HepG2 (cell line): ENCODE results near the gene RNF5. TPM values are rescaled to one million over a fixed set of nuclear protein-coding genes. Genes with fewer than 3 reads are reported as not detected.

Experiments used
- ATAC-seq: fragments of 200-7000 bp; cut with Tn5 transposase; 3 replicates; pipeline ENCODE4 v1.9.1; 2020; ENCODE audit warnings: mild to moderate bottlenecking, moderate library complexity
- BruUV-seq: library from RNA; stranded (reverse); fragments of 400-500 nt; replicated peaks from 2 replicates; lab custom pipeline; 2021; lab: Mats Ljungman, UMichigan
- CTCF ChIA-PET: fragments of 300-600 bp; formaldehyde crosslinking; extraction: SDS; loops from one replicate; lab custom pipeline; 2021; ENCODE audit warnings: low total read pairs, inconsistent platforms, low intra/inter-chr PET ratio; lab: Yijun Ruan, JAX
- POLR2A ChIA-PET: fragments of 350-600 bp; sonication (Branson Sonifier 250); formaldehyde crosslinking; loops from one replicate; lab custom pipeline; 2020; ENCODE audit warnings: antibody characterized with exemption, inconsistent platforms; lab: Yijun Ruan, JAX
- DNase-seq: peaks from one replicate; pipeline ENCODE4 v3.0.0-alpha.2; 2015; ENCODE audit warnings: low spot score
- FAIRE-seq: peaks from 3 replicates; lab custom pipeline; 2011; peaks lifted over from hg19 to GRCh38; lab: Jason Lieb, UNC
- H2AFZ ChIP-seq: one replicate; pipeline ENCODE4 v1.6.1; 2011; ENCODE audit warnings: low read length, inconsistent platforms
- H3K27ac ChIP-seq: fragments of 300-600 bp; 3 replicates; pipeline ENCODE4 v1.8.0; 2011; ENCODE audit warnings: mixed run types, mild to moderate bottlenecking, mixed read lengths, low read length, inconsistent platforms; ENCODE audit not compliant: insufficient read depth; ENCODE audit errors: extremely low read length
- H3K27me3 ChIP-seq, 2 experiments: fragments of 200-600 bp in 1 of 2; 2 replicates in 1 of 2; 3 replicates in 1 of 2; pipeline versions ENCODE4 v1.6.0 to v1.8.0; 2011; ENCODE audit warnings: low read length in 2 of 2, mild to moderate bottlenecking in 2 of 2, moderate library complexity in 2 of 2, inconsistent platforms in 1 of 2; ENCODE audit not compliant: insufficient read depth in 2 of 2, control insufficient read depth in 1 of 2
- H3K36me3 ChIP-seq, 2 experiments: fragments of 200-600 bp in 1 of 2; replicated peaks in 1 of 2; 2 replicates in 1 of 2; 3 replicates in 1 of 2; pipeline versions ENCODE4 v1.5.1 to v1.8.0; 2011; ENCODE audit warnings: low read length in 2 of 2, inconsistent platforms in 1 of 2; ENCODE audit not compliant: insufficient read depth in 2 of 2, control insufficient read depth in 1 of 2
- H3K4me1 ChIP-seq: 2 replicates; pipeline ENCODE4 v1.5.1; 2012; ENCODE audit warnings: low read length, inconsistent platforms; ENCODE audit not compliant: insufficient read depth
- H3K4me2 ChIP-seq: 2 replicates; pipeline ENCODE4 v1.6.0; 2011; ENCODE audit warnings: low read depth, low read length, inconsistent platforms
- H3K4me3 ChIP-seq, 3 experiments: fragments of 200-600 bp in 1 of 3; sonication (generic), shearing (Covaris generic) in 1 of 3; replicated peaks in 1 of 3; 2 replicates each; pipeline ENCODE4 v1.5.1; 2011 to 2016; ENCODE audit warnings: low read length in 3 of 3, inconsistent platforms in 2 of 3, low read depth in 2 of 3, mild to moderate bottlenecking in 2 of 3, control low read depth in 1 of 3, mixed read lengths in 1 of 3; ENCODE audit not compliant: insufficient read depth in 1 of 3
- H3K79me2 ChIP-seq: one replicate; pipeline ENCODE4 v1.6.1; 2011; ENCODE audit warnings: low read length, inconsistent platforms; ENCODE audit not compliant: insufficient read depth
- H3K9ac ChIP-seq: 2 replicates; pipeline ENCODE4 v1.6.0; 2011; ENCODE audit warnings: mild to moderate bottlenecking, low read depth, low read length, inconsistent platforms; ENCODE audit not compliant: insufficient read depth
- H3K9me3 ChIP-seq: 2 replicates; pipeline ENCODE4 v1.5.1; 2012; ENCODE audit warnings: mild to moderate bottlenecking, low read length
- H4K20me1 ChIP-seq: 2 replicates; pipeline ENCODE4 v1.6.0; 2011; ENCODE audit warnings: inconsistent platforms, mild to moderate bottlenecking, low read length, moderate library complexity; ENCODE audit not compliant: insufficient read depth
- ELF3 ChIP-seq: IDR thresholded peaks from 2 replicates; pipeline ENCODE4 v1.6.1; 2016; ENCODE audit warnings: missing genetic modification reagents, missing compliant biosample characterization
- EZH2 ChIP-seq: conservative IDR thresholded peaks from 2 replicates; pipeline ENCODE4 v1.6.1; 2012; ENCODE audit warnings: mild to moderate bottlenecking, low read depth, low read length, moderate library complexity
- FOXK2 ChIP-seq: fragments of 450-650 bp; IDR thresholded peaks from 2 replicates; pipeline ENCODE4 v1.6.1; 2016
- HDAC1 ChIP-seq: sonication (generic); formaldehyde crosslinking; IDR thresholded peaks from 2 replicates; pipeline ENCODE4 v1.5.1; 2020; ENCODE audit warnings: mild to moderate bottlenecking, missing genetic modification reagents
- KLF16 ChIP-seq, 2 experiments: sonication (generic) in 1 of 2; formaldehyde crosslinking in 1 of 2; IDR thresholded peaks; 2 replicates each; pipeline versions ENCODE4 v1.6.1 to v1.8.0; 2016 to 2023; ENCODE audit warnings: missing genetic modification reagents in 2 of 2, missing compliant biosample characterization in 1 of 2
- POLR2G ChIP-seq: fragments of 200-400 bp; formaldehyde crosslinking; IDR thresholded peaks from 2 replicates; pipeline ENCODE4 v1.6.1; 2018; ENCODE audit warnings: mild to moderate bottlenecking, low read depth, low read length, moderate library complexity
- PPARG ChIP-seq: conservative IDR thresholded peaks from 2 replicates; pipeline ENCODE4 v1.6.1; 2016; ENCODE audit warnings: missing biosample characterization, missing genetic modification reagents
- RBM22 ChIP-seq: fragments of 200-400 bp; formaldehyde crosslinking; optimal IDR thresholded peaks from 2 replicates; pipeline ENCODE3; 2017; ENCODE audit warnings: mild to moderate bottlenecking, low read length, moderate library complexity
- SMYD3 ChIP-seq: sonication (generic); formaldehyde crosslinking; IDR thresholded peaks from 2 replicates; pipeline ENCODE4 v1.8.1; 2023; ENCODE audit warnings: mild to moderate bottlenecking, missing genetic modification reagents
- SRSF9 ChIP-seq: fragments of 200-400 bp; formaldehyde crosslinking; IDR thresholded peaks from 2 replicates; pipeline ENCODE4 v1.6.1; 2018; ENCODE audit warnings: borderline replicate concordance, mild to moderate bottlenecking, low read depth, low read length; ENCODE audit not compliant: insufficient read depth, poor library complexity, severe bottlenecking
- TCF12 ChIP-seq, 2 experiments: fragments of 450-650 bp in 1 of 2; sonication (generic) in 1 of 2; formaldehyde crosslinking in 1 of 2; IDR thresholded peaks; 2 replicates each; pipeline versions ENCODE4 v1.6.1 to v1.8.0; 2017 to 2022; ENCODE audit warnings: antibody characterized with exemption in 1 of 2, mild to moderate bottlenecking in 1 of 2, missing genetic modification reagents in 1 of 2, moderate library complexity in 1 of 2
- WIZ ChIP-seq: sonication (generic); formaldehyde crosslinking; IDR thresholded peaks from 2 replicates; pipeline ENCODE4 v1.5.1; 2020; ENCODE audit warnings: mild to moderate bottlenecking, missing genetic modification reagents
- ZNF160 ChIP-seq: sonication (generic); formaldehyde crosslinking; IDR thresholded peaks from 2 replicates; pipeline ENCODE4 v1.8.0; 2022; ENCODE audit warnings: mild to moderate bottlenecking, inconsistent platforms, missing genetic modification reagents
- ZNF674 ChIP-seq: sonication (generic); formaldehyde crosslinking; IDR thresholded peaks from 2 replicates; pipeline ENCODE4 v1.5.0; 2020; ENCODE audit warnings: low read depth, mild to moderate bottlenecking, missing genetic modification reagents
- ZNF777 ChIP-seq: sonication (generic); formaldehyde crosslinking; IDR thresholded peaks from 2 replicates; pipeline ENCODE4 v1.4.0; 2020; ENCODE audit warnings: missing genetic modification reagents
- WGBS: methylation state at CpG from one replicate; pipeline ENCODE4 v1.1.6; 2017; ENCODE audit warnings: low lambda C conversion rate; 5-methylcytosine and 5-hydroxymethylcytosine counted together
- in situ Hi-C: cut with HindIII; loops from 2 replicates; pipeline ENCODE4 v1.10.0; 2017; ENCODE audit warnings: low pct_unique_long_range_greater_than_20kb; ENCODE audit not compliant: extremely low pct_ligation_motif_present
- intact Hi-C: fragments of 100-400 bp; cut with micrococcal nuclease; formaldehyde crosslinking; loops from one replicate; pipeline ENCODE4 v1.10.0; 2022; ENCODE audit not compliant: unreplicated experiment
- polyA plus RNA-seq, 8 experiments: library from polyadenylated mRNA; depleted of rRNA in 3 of 8; stranded (reverse) in 7 of 8; unstranded in 1 of 8; fragments of >200 nt; fragmentation: Illumina TruSeq in 4 of 8; extraction: Trizol in 4 of 8; gene quantifications; 2 replicates each; pipeline versions ENCODE4 v1.2.1 to v1.2.3, GENCODE V29; 2011 to 2016; ENCODE audit warnings: low read depth in 4 of 8, missing spikeins in 1 of 8, mixed read lengths in 1 of 8; ENCODE audit not compliant: insufficient read depth in 1 of 8
- total RNA-seq, 5 experiments: library from RNA; depleted of rRNA; stranded (reverse); fragments of >200 nt; fragmentation: Illumina TruSeq; extraction: Trizol; gene quantifications; 2 replicates each; pipeline ENCODE4 v1.2.3, GENCODE V29; 2016; ENCODE audit warnings: low read depth in 1 of 5
- TF ChIP-seq, protein P1 (sequence below): sonication (generic); formaldehyde crosslinking; IDR thresholded peaks from 2 replicates; pipeline ENCODE4 v1.5.1; 2020; ENCODE audit warnings: mild to moderate bottlenecking, moderate library complexity, missing genetic modification reagents
- TF ChIP-seq, protein P2 (sequence below): sonication (generic); formaldehyde crosslinking; IDR thresholded peaks from 2 replicates; pipeline ENCODE4 v1.4.0; 2020; ENCODE audit warnings: mild to moderate bottlenecking, missing genetic modification reagents

RNF5 gene
- total and polyA plus RNA-seq, 2 of the 13 experiments (the other 11 are each of a cell fraction or from before 2014, with no cell fraction given): 98.0 to 131 TPM

DNA sequence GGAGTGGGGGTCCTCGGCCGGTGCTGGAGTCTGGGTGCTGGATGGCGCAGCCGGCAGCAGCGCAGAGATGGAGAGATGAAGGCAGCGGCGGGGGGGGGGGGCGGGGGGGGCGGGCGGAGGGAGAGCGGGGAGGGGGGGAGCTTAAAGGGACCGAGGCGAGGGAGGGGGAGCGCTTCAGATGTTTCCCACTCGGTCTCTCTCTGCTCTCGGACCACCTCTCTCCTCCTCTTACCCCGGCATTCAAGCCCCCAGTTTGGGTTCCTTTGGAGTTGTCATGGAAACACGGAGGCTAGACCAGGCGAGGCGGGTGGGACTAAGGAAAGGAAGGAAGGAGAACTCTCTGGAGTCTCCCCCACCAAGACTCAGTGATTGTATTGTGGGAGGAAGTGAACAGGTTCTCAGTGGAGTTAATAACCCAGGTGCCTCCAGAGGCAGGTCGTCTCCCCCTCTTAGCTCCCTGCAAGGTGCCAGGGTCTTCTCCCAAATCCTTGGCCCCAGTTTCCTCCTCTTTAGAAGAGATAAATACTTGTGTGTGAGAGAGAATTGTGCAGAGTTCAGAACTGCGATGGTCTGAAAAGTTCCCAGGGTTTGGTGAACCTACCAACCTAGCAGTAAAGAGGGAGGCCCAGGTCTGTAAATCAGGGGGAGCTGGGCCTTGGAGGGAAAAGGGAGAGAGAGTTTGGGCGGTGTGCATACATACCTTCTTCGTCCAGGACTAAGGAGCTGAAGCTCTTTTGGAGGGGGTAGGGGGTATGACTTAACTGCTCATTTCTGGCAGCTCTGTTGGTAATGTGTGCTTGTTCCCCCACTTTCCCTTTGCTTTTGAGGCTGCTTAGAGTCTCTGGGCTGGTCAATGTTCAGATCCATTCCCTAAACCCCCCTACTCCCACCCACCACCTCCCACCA, 26.1 kb upstream of the RNF5 start, which contains the start of gene PRRT1 (continued):
- TF ChIP-seq HDAC1: 0 out of 2 replicates have a peak, but pooled peaks have one; percentile 22
- TF ChIP-seq FOXK2: no peak
- TF ChIP-seq ELF3 (CRISPR knock-in tag): no peak
- TF ChIP-seq EZH2: no peak

DNA sequence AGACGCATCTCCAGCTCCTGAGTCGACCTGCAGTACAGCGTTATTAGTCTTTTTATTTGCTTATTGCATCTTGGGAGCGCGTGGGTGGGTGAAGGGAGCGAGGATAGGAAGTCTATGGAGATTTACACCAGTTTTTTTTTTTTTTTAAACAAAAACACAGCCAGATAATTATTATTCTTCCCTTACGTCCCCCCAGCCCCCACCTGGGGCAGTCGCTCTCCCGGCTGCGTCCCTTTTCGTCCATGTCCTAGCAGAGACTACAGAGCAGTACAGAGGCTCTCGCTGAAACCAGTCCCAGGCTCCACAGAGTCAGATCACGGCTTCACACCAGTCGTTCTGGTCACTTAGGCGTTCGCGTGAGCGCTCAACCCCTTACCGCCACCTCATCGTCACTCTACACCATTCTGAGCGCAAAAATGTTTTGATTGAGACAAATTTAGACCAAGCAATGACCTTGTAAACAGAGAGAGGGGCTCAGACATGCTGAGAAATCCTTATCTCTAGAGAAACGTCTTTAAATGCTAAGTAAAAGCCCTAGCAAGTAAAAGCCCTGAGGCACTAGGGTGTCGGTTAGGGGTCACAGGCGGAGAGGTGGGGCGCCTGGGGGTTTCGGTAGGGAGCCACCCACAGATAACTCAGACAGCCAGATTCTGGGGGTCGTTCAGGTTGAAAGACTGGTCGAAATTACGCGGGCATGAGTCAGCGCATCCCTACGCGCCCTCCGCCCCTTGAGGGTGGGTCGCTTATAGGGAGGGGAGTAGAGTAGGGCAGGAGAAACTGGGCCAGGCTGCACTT, 25.2 kb upstream of the RNF5 start:
- no peak for FAIRE-seq
- DNase-seq: peak; percentile 48
- Histone ChIP-seq H3K9ac (peak overlapping the region; percentile 91), H3K27ac (peak overlapping the region; percentile 88), H4K20me1 (no peaks in the 10 kb centered on the region), H3K4me3 (peak overlapping the region; percentile 78 to 91 (median 88)), H3K9me3 (no peaks in the 10 kb centered on the region), H3K4me2 (peak overlapping the region; percentile 94), H2AFZ (peak overlapping the region; percentile 8), H3K36me3 (peaks cover 13 to 24% of the 10 kb centered on the region in 2 experiments), H3K79me2 (peaks cover 17% of the 10 kb centered on the region), H3K4me1 (peaks cover 28% of the 10 kb centered on the region), H3K27me3 (no peaks in the 10 kb centered on the region; a peak in 1 of 5 replicates)
- 36% methylated on average over 35 of the region's 35 CpGs for WGBS
- in situ Hi-C loops (loop anchor here (5.0 kb wide), 1 partner anchor 36 kb away; no protein-coding TSS in a partner anchor), intact Hi-C loops (no loop called here)
- ChIA-PET CTCF (interaction anchor here (1.5 to 4.3 kb wide), 3 partner anchors 34 to 65 kb away, joined by 4 to 97 read pairs (median 5); no protein-coding TSS in a partner anchor), POLR2A (interaction anchor here (0.5 to 2.6 kb wide), 9 partner anchors 10 to 43 kb away, joined by 3 to 35 read pairs (median 3); partner anchors contain the start of genes AGPAT1, ATF6B and FKBPL)
- no TSS peak for BruUV-seq
- ATAC-seq: peak; percentile 53
- TF ChIP-seq RBM22 (no peak), ZNF160 (CRISPR knock-in tag) (0 out of 2 replicates have a peak, but pooled peaks have one; percentile 2), WIZ (CRISPR knock-in tag) (0 out of 2 replicates have a peak, but pooled peaks have one; percentile 2), POLR2G (no peak), ZNF674 (no peak), ZNF777 (CRISPR knock-in tag) (no peak), SRSF9 (no peak), SMYD3 (CRISPR knock-in tag) (no peak), PPARG (CRISPR knock-in tag) (no peak), KLF16 (CRISPR knock-in tag; IDR thresholded peaks at IDR 0.05) (peak in 1 of 2 experiments; percentile 5; a peak in 1 of 4 replicates), TCF12 (IDR thresholded peaks at IDR 0.05) (no peak), TCF12 (CRISPR knock-in tag; IDR thresholded peaks at IDR 0.05) (no peak)
- TF ChIP-seq, protein P1, sequence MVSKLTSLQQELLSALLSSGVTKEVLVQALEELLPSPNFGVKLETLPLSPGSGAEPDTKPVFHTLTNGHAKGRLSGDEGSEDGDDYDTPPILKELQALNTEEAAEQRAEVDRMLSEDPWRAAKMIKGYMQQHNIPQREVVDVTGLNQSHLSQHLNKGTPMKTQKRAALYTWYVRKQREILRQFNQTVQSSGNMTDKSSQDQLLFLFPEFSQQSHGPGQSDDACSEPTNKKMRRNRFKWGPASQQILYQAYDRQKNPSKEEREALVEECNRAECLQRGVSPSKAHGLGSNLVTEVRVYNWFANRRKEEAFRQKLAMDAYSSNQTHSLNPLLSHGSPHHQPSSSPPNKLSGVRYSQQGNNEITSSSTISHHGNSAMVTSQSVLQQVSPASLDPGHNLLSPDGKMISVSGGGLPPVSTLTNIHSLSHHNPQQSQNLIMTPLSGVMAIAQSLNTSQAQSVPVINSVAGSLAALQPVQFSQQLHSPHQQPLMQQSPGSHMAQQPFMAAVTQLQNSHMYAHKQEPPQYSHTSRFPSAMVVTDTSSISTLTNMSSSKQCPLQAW (CRISPR knock-in tag): peak; percentile 33
- TF ChIP-seq, protein P2, sequence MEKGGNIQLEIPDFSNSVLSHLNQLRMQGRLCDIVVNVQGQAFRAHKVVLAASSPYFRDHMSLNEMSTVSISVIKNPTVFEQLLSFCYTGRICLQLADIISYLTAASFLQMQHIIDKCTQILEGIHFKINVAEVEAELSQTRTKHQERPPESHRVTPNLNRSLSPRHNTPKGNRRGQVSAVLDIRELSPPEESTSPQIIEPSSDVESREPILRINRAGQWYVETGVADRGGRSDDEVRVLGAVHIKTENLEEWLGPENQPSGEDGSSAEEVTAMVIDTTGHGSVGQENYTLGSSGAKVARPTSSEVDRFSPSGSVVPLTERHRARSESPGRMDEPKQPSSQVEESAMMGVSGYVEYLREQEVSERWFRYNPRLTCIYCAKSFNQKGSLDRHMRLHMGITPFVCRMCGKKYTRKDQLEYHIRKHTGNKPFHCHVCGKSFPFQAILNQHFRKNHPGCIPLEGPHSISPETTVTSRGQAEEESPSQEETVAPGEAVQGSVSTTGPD: 0 out of 2 replicates have a peak, but pooled peaks have one; percentile 12
